GM21528 (cell line): ENCODE results near the gene COX7B2.

Experiments used
- ATAC-seq: cut with Tn5 transposase; IDR thresholded peaks from one replicate; pipeline ENCODE4 v1.9.1; 2021; ENCODE audit warnings: mild to moderate bottlenecking, moderate library complexity; ENCODE audit not compliant: unreplicated experiment, low FRiP score

The COX7B2 gene

GRCh38 chr4:46894826-46895225, 14.2 kb downstream of the COX7B2 start:
- no peak for ATAC-seq

- no peak for ATAC-seq
These were observed 19.0 kb downstream of the COX7B2 start for GRCh38 chr4:46890056-46890455.

- ATAC-seq = no peak
These were observed 19.6 kb downstream of the COX7B2 start for GRCh38 chr4:46889410-46889809.

- ATAC-seq = no peak
These were observed 22.3 kb downstream of the COX7B2 start for GRCh38 chr4:46886711-46887110.

GRCh38 chr4:46878641-46879040, 30.4 kb downstream of the COX7B2 start:
- no peak for ATAC-seq

GRCh38 chr4:46874811-46875210, 34.2 kb downstream of the COX7B2 start:
- ATAC-seq = no peak

GRCh38 chr4:46870411-46870810, 38.6 kb downstream of the COX7B2 start:
- no peak for ATAC-seq

GRCh38 chr4:46856333-46856732, 52.7 kb downstream of the COX7B2 start:
- no peak for ATAC-seq

GRCh38 chr4:46852800-46853199, 56.2 kb downstream of the COX7B2 start:
- ATAC-seq = no peak

GRCh38 chr4:46850026-46850425, 59.0 kb downstream of the COX7B2 start:
- no peak for ATAC-seq

- ATAC-seq = peak; percentile 73
These were observed 64.6 kb downstream of the COX7B2 start for GRCh38 chr4:46844325-46844917.

GRCh38 chr4:46839128-46839527, 69.9 kb downstream of the COX7B2 start:
- ATAC-seq = no peak

- ATAC-seq = no peak
These were observed 71.4 kb downstream of the COX7B2 start for GRCh38 chr4:46837639-46838038.

- ATAC-seq = no peak
These were observed 72.5 kb downstream of the COX7B2 start for GRCh38 chr4:46836584-46836983.

- ATAC-seq = no peak
These were observed 78.0 kb downstream of the COX7B2 start for GRCh38 chr4:46830971-46831454.

GRCh38 chr4:46820154-46820553, 88.9 kb downstream of the COX7B2 start:
- no peak for ATAC-seq

- no peak for ATAC-seq
These were observed 90.0 kb downstream of the COX7B2 start for GRCh38 chr4:46819095-46819494.

GRCh38 chr4:46818604-46819003, 90.4 kb downstream of the COX7B2 start:
- no peak for ATAC-seq

GRCh38 chr4:46817806-46818205, 91.2 kb downstream of the COX7B2 start:
- no peak for ATAC-seq

- ATAC-seq = no peak
These were observed 104.1 kb downstream of the COX7B2 start for GRCh38 chr4:46804781-46805413.

- no peak for ATAC-seq
These were observed 116.0 kb downstream of the COX7B2 start for GRCh38 chr4:46793036-46793435.

- no peak for ATAC-seq
These were observed 127.5 kb downstream of the COX7B2 start for GRCh38 chr4:46781434-46782092.
